Astrocyte of the spinal cord (primary cell): Measurements from ENCODE around the gene GIPC3.

Experiments used
- DNase-seq: peaks from one replicate; pipeline ENCODE4 v3.0.0; 2011; ENCODE audit warnings: low read depth, low spot score
- H3K4me3 ChIP-seq: 2 replicates; pipeline ENCODE4 v1.5.1; 2011; ENCODE audit warnings: low read depth, mild to moderate bottlenecking, low read length, moderate library complexity
- CTCF ChIP-seq: IDR thresholded peaks from 2 replicates; pipeline ENCODE4 v1.5.1; 2012; ENCODE audit warnings: low read depth, mild to moderate bottlenecking, low read length, inconsistent platforms
- in situ Hi-C: cut with HindIII; loops from 2 replicates; pipeline ENCODE4 v1.10.0; 2017; ENCODE audit warnings: low sequenced_read_pairs

GIPC3 gene

GRCh38 chr19:3613818-3614661 lies 28.8 kb downstream of the GIPC3 start:
- in situ Hi-C loops, result no loop called here
- no peak for TF ChIP-seq CTCF
- DNase-seq, result no peak
- H3K4me3 ChIP-seq, result no peak overlapping the region

- no peak for TF ChIP-seq CTCF
These were observed 29.7 kb downstream of the GIPC3 start for GRCh38 chr19:3614858-3615505.

GRCh38 chr19:3615524-3616135 lies 30.4 kb downstream of the GIPC3 start:
- in situ Hi-C loops, result no loop called here
- no peak for TF ChIP-seq CTCF
- H3K4me3 ChIP-seq, result no peak overlapping the region
- DNase-seq, result no peak

More at GRCh38 chr19:3614858-3615505, 29.7 kb downstream of the GIPC3 start:
- in situ Hi-C loops, result no loop called here
- no peak for DNase-seq
- no peak overlapping the region for H3K4me3 ChIP-seq

- TF ChIP-seq CTCF, result no peak
- no peak for DNase-seq
- H3K4me3 ChIP-seq, result no peak overlapping the region
- in situ Hi-C loops, result no loop called here
These were observed 32.2 kb downstream of the GIPC3 start for GRCh38 chr19:3617463-3617862.

GRCh38 chr19:3618144-3618810 lies 33.0 kb downstream of the GIPC3 start:
- H3K4me3 ChIP-seq, result no peak overlapping the region
- DNase-seq, result peak; percentile 29
- in situ Hi-C loops, result no loop called here
- peak; percentile 96 for TF ChIP-seq CTCF
